ENCODE measurements around the gene MUC6. TPM values are rescaled to one million over a fixed set of nuclear protein-coding genes. Genes with fewer than 3 reads are reported as not detected.

Gene MUC6
- total and polyA plus RNA-seq, 2 of the 8 experiments (the other 6 are each of a cell fraction or from before 2014, with no cell fraction given), result not detected

- TF ChIP-seq ATF3 (IDR thresholded peaks at IDR 0.05; ENCODE audit: insufficient read depth, low read depth, low read length), result no peak
Observed at GRCh38 chr11:1044160-1044559, 7.6 kb upstream of the MUC6 start (continued).

Data from H1 (cell line).